ENCODE results near the gene CAMK4. TPM values are rescaled to one million over a fixed set of nuclear protein-coding genes. Genes with fewer than 3 reads are reported as not detected.

CAMK4 gene
- total and polyA plus RNA-seq, 9 donors, result 0.36 to 5.0 (median 1.4) TPM

GRCh38 chr5:111480346-111480745, 256.2 kb downstream of the CAMK4 start:
- intact Hi-C loops (cut with DNase I), result no loop called here
- H3K27ac ChIP-seq, result no peak overlapping the region
- no peak overlapping the region for H3K4me3 ChIP-seq
- TF ChIP-seq POLR2A (IDR thresholded peaks at IDR 0.05) (no peak), CTCF (IDR thresholded peaks at IDR 0.05) (no peak), EP300 (IDR thresholded peaks at IDR 0.05) (no peak)
- no peaks in the 10 kb centered on the region for H3K27me3 ChIP-seq
- DNase-seq, result no peak
- 61 to 74% (median 71%) methylated on average over 4 of the region's 4 CpGs for WGBS, 3 donors
- no peaks in the 10 kb centered on the region for H3K36me3 ChIP-seq
- H3K4me1 ChIP-seq (ENCODE audit: insufficient read depth), result no peaks in the 10 kb centered on the region
- H3K9me3 ChIP-seq, result no peaks in the 10 kb centered on the region

- DNase-seq, result no peak
- Histone ChIP-seq H3K9me3 (no peaks in the 10 kb centered on the region), H3K27ac (no peak overlapping the region), H3K4me3 (no peak overlapping the region), H3K27me3 (no peaks in the 10 kb centered on the region), H3K4me1 (ENCODE audit: insufficient read depth) (no peaks in the 10 kb centered on the region), H3K36me3 (no peaks in the 10 kb centered on the region)
- WGBS, 3 donors, result 40 to 43% (median 41%) methylated on average over 2 of the region's 2 CpGs
- TF ChIP-seq POLR2A (IDR thresholded peaks at IDR 0.05) (no peak), EP300 (IDR thresholded peaks at IDR 0.05) (no peak), CTCF (IDR thresholded peaks at IDR 0.05) (no peak)
- intact Hi-C loops (cut with DNase I), result no loop called here
Observed at GRCh38 chr5:111486055-111486454, 261.9 kb downstream of the CAMK4 start.

GRCh38 chr5:111486926-111487325, 262.7 kb downstream of the CAMK4 start:
- H3K9me3 ChIP-seq, result no peaks in the 10 kb centered on the region
- intact Hi-C loops (cut with DNase I), result no loop called here
- no peak for TF ChIP-seq POLR2A (IDR thresholded peaks at IDR 0.05)
- TF ChIP-seq EP300 (IDR thresholded peaks at IDR 0.05), result no peak
- TF ChIP-seq CTCF (IDR thresholded peaks at IDR 0.05), result no peak
- H3K27me3 ChIP-seq, result no peaks in the 10 kb centered on the region
- no peak overlapping the region for H3K4me3 ChIP-seq
- H3K27ac ChIP-seq, result no peak overlapping the region
- no peak for DNase-seq
- H3K36me3 ChIP-seq, result no peaks in the 10 kb centered on the region
- H3K4me1 ChIP-seq (ENCODE audit: insufficient read depth), result no peaks in the 10 kb centered on the region

DNA sequence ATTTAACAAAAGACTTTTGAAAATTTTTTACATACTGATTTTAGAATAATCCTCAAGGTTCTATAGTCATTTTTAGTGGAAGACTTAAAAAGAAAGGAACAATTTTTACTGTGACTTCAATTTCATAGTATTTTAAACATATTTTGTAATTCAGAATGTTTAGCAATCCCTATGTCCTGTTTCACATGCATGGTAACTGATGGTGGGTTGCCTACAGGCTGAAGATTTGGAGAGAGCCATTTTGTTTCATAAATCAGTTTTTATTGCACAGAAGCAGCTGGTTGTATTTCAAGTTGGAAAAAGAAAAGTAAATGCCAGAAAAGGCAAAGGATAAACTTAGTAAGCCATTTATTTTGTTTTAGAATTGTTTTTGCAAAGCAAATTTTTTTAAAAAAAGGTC, 264.2 kb downstream of the CAMK4 start:
- Histone ChIP-seq H3K36me3 (no peaks in the 10 kb centered on the region), H3K4me3 (no peak overlapping the region), H3K4me1 (ENCODE audit: insufficient read depth) (no peaks in the 10 kb centered on the region), H3K27me3 (no peaks in the 10 kb centered on the region), H3K9me3 (no peaks in the 10 kb centered on the region), H3K27ac (no peak overlapping the region)
- no peak for DNase-seq
- intact Hi-C loops (cut with DNase I), result no loop called here
- TF ChIP-seq CTCF (IDR thresholded peaks at IDR 0.05) (no peak), EP300 (IDR thresholded peaks at IDR 0.05) (no peak), POLR2A (IDR thresholded peaks at IDR 0.05) (no peak)

GRCh38 chr5:111493031-111493430, 268.8 kb downstream of the CAMK4 start:
- no peak overlapping the region for H3K27ac ChIP-seq
- H3K27me3 ChIP-seq, result no peaks in the 10 kb centered on the region
- WGBS, 3 donors, result 26 to 36% (median 29%) methylated on average over 2 of the region's 2 CpGs
- no peaks in the 10 kb centered on the region for H3K4me1 ChIP-seq (ENCODE audit: insufficient read depth)
- no peaks in the 10 kb centered on the region for H3K9me3 ChIP-seq
- no peak for TF ChIP-seq EP300 (IDR thresholded peaks at IDR 0.05)
- TF ChIP-seq CTCF (IDR thresholded peaks at IDR 0.05), result no peak
- no peak for TF ChIP-seq POLR2A (IDR thresholded peaks at IDR 0.05)
- no peaks in the 10 kb centered on the region for H3K36me3 ChIP-seq
- no peak for DNase-seq
- intact Hi-C loops (cut with DNase I), result no loop called here
- no peak overlapping the region for H3K4me3 ChIP-seq
